H1 (cell line): Measurements from ENCODE around the gene MKNK2. TPM values are rescaled to one million over a fixed set of nuclear protein-coding genes. Genes with fewer than 3 reads are reported as not detected.

Source experiments
- CTCF ChIA-PET: fragments of 300-600 bp; sonication (Branson Sonifier 250); formaldehyde crosslinking; loops from one replicate; lab custom pipeline; 2021; ENCODE audit not compliant: partially characterized antibody; lab: Charles Lee
- POLR2A ChIA-PET: fragments of 300-600 bp; sonication (Branson Sonifier 250); formaldehyde crosslinking; loops from one replicate; lab custom pipeline; 2021; ENCODE audit warnings: inconsistent platforms; ENCODE audit not compliant: partially characterized antibody; lab: Charles Lee
- DNase-seq, 2 experiments: peaks; one replicate each; pipeline versions ENCODE4 v3.0.0 to v3.0.0-alpha.2; 2010 to 2022; ENCODE audit warnings: low spot score in 2 of 2, low read depth in 1 of 2, mixed read lengths in 1 of 2
- FAIRE-seq: peaks from 2 replicates; lab custom pipeline; 2011; peaks lifted over from hg19 to GRCh38; lab: Jason Lieb, UNC
- H2AFZ ChIP-seq: 2 replicates; pipeline ENCODE4 v1.8.1; 2012; ENCODE audit warnings: low read length, inconsistent platforms
- H2AK5ac ChIP-seq: 2 replicates; pipeline ENCODE4 v1.6.1; 2013; ENCODE audit warnings: low read depth, low read length
- H2BK120ac ChIP-seq: replicated peaks from 2 replicates; pipeline ENCODE3; 2013; ENCODE audit warnings: low read depth, low read length, inconsistent platforms
- H2BK12ac ChIP-seq: 2 replicates; pipeline ENCODE4 v1.6.1; 2013; ENCODE audit warnings: low read depth, low read length
- H2BK15ac ChIP-seq: 2 replicates; pipeline ENCODE4 v1.6.1; 2013; ENCODE audit warnings: low read length
- H2BK20ac ChIP-seq: 2 replicates; pipeline ENCODE4 v1.6.1; 2013; ENCODE audit warnings: low read length
- H2BK5ac ChIP-seq: 2 replicates; pipeline ENCODE4 v1.6.1; 2013; ENCODE audit warnings: low read depth, low read length
- H3K14ac ChIP-seq: 2 replicates; pipeline ENCODE4 v1.6.1; 2013; ENCODE audit warnings: inconsistent platforms; ENCODE audit not compliant: insufficient read length
- H3K18ac ChIP-seq: 2 replicates; pipeline ENCODE4 v1.6.1; 2013; ENCODE audit warnings: low read length; ENCODE audit errors: extremely low read depth
- H3K23ac ChIP-seq: 2 replicates; pipeline ENCODE4 v1.6.1; 2013; ENCODE audit warnings: inconsistent platforms; ENCODE audit not compliant: insufficient read length
- H3K23me2 ChIP-seq: 2 replicates; pipeline ENCODE4 v1.6.1; 2013; ENCODE audit warnings: low read depth, low read length
- H3K27ac ChIP-seq: 2 replicates; pipeline ENCODE4 v1.6.1; 2011; ENCODE audit warnings: low read depth, low read length, inconsistent platforms
- H3K27me3 ChIP-seq, 4 experiments: replicated peaks in 1 of 4; 1 replicate in 1 of 4; 2 replicates in 3 of 4; pipeline versions ENCODE4 v1.6.1 to v1.8.1; 2011 to 2013; ENCODE audit warnings: low read length in 3 of 4, mild to moderate bottlenecking in 3 of 4, inconsistent platforms in 2 of 4, mixed read lengths in 2 of 4, moderate library complexity in 1 of 4; ENCODE audit not compliant: control insufficient read depth in 3 of 4, insufficient read depth in 3 of 4; ENCODE audit errors: extremely low read depth in 1 of 4
- H3K36me3 ChIP-seq, 4 experiments: 2 replicates each; pipeline versions ENCODE4 v1.6.1 to v1.8.1; 2011 to 2013; ENCODE audit warnings: mild to moderate bottlenecking in 4 of 4, low read length in 3 of 4, moderate library complexity in 2 of 4, control low read depth in 1 of 4, inconsistent platforms in 1 of 4; ENCODE audit not compliant: insufficient read depth in 4 of 4, control insufficient read depth in 2 of 4
- H3K4ac ChIP-seq: replicated peaks from 2 replicates; pipeline ENCODE3; 2013; ENCODE audit warnings: low read length, low read depth, mixed read lengths, inconsistent platforms; ENCODE audit not compliant: insufficient read length
- H3K4me1 ChIP-seq, 4 experiments: replicated peaks in 1 of 4; 1 replicate in 1 of 4; 2 replicates in 3 of 4; pipeline versions ENCODE4 v1.6.1 to v1.8.1; 2011 to 2013; ENCODE audit warnings: low read length in 3 of 4, inconsistent platforms in 2 of 4, mixed read lengths in 1 of 4; ENCODE audit not compliant: insufficient read depth in 4 of 4, control insufficient read depth in 3 of 4
- H3K4me2 ChIP-seq, 2 experiments: 2 replicates each; pipeline versions ENCODE4 v1.6.1 to v1.8.1; 2011 to 2013; ENCODE audit warnings: low read depth in 2 of 2, low read length in 2 of 2, control low read depth in 1 of 2, inconsistent platforms in 1 of 2, mild to moderate bottlenecking in 1 of 2; ENCODE audit not compliant: insufficient read depth in 1 of 2
- H3K4me3 ChIP-seq, 4 experiments: fragments of 200-600, 300-600 bp in 1 of 4; sonication (generic), shearing (Covaris generic), sonication (Bioruptor Twin) in 1 of 4; 2 replicates each; pipeline versions ENCODE4 v1.5.1 to v1.8.1; 2011 to 2016; ENCODE audit warnings: low read length in 4 of 4, low read depth in 3 of 4, control low read depth in 2 of 4, inconsistent platforms in 2 of 4, mild to moderate bottlenecking in 2 of 4, mixed read lengths in 1 of 4, moderate library complexity in 1 of 4; ENCODE audit not compliant: insufficient read depth in 2 of 4; ENCODE audit errors: extremely low read depth in 1 of 4
- H3K56ac ChIP-seq: replicated peaks from 2 replicates; pipeline ENCODE3; 2013; ENCODE audit warnings: low read depth, mild to moderate bottlenecking, mixed read lengths, low read length, inconsistent platforms; ENCODE audit not compliant: insufficient read length
- H3K79me1 ChIP-seq: 2 replicates; pipeline ENCODE4 v1.6.1; 2013; ENCODE audit warnings: low read depth, low read length, control low read depth
- H3K79me2 ChIP-seq, 2 experiments: 2 replicates each; pipeline versions ENCODE4 v1.6.1 to v1.8.1; 2012 to 2013; ENCODE audit warnings: low read length in 2 of 2, mild to moderate bottlenecking in 2 of 2, inconsistent platforms in 1 of 2; ENCODE audit not compliant: insufficient read depth in 2 of 2, control insufficient read depth in 1 of 2
- H3K9ac ChIP-seq, 4 experiments: replicated peaks in 1 of 4; 1 replicate in 1 of 4; 2 replicates in 3 of 4; pipeline versions ENCODE4 v1.6.1 to v1.8.1; 2011 to 2013; ENCODE audit warnings: low read depth in 3 of 4, low read length in 3 of 4, control low read depth in 2 of 4, mild to moderate bottlenecking in 2 of 4, moderate library complexity in 2 of 4, inconsistent platforms in 1 of 4; ENCODE audit errors: extremely low read depth in 1 of 4
- H3K9me3 ChIP-seq, 2 experiments: 2 replicates each; pipeline versions ENCODE4 v1.6.1 to v1.8.1; 2012 to 2013; ENCODE audit warnings: mild to moderate bottlenecking in 2 of 2, moderate library complexity in 2 of 2, control low read depth in 1 of 2, inconsistent platforms in 1 of 2, low read depth in 1 of 2, low read length in 1 of 2, mixed read lengths in 1 of 2; ENCODE audit not compliant: insufficient read depth in 2 of 2
- H4K20me1 ChIP-seq, 2 experiments: replicated peaks in 1 of 2; 2 replicates each; pipeline versions ENCODE3 to v1.8.1; 2011 to 2013; ENCODE audit warnings: inconsistent platforms in 2 of 2, low read length in 2 of 2, mild to moderate bottlenecking in 1 of 2; ENCODE audit not compliant: insufficient read depth in 2 of 2, control insufficient read depth in 1 of 2
- H4K5ac ChIP-seq: 2 replicates; pipeline ENCODE4 v1.6.1; 2013; ENCODE audit warnings: low read length, low read depth, mixed read lengths, inconsistent platforms; ENCODE audit not compliant: insufficient read length
- H4K8ac ChIP-seq: 2 replicates; pipeline ENCODE4 v1.8.0; 2013; ENCODE audit warnings: mild to moderate bottlenecking, moderate library complexity, low read length, inconsistent platforms; ENCODE audit not compliant: insufficient read depth; ENCODE audit errors: extremely low read depth
- H4K91ac ChIP-seq: replicated peaks from 2 replicates; pipeline ENCODE3; 2013; ENCODE audit warnings: low read length, mixed read lengths, inconsistent platforms; ENCODE audit not compliant: insufficient read length
- BRCA1 ChIP-seq: IDR thresholded peaks from 2 replicates; pipeline ENCODE4 v1.6.1; 2012; ENCODE audit warnings: low read depth, low read length, improper control_type of control experiment
- EGR1 ChIP-seq: IDR thresholded peaks from 2 replicates; pipeline ENCODE4 v1.6.1; 2011; ENCODE audit warnings: low read depth, low read length, borderline replicate concordance
- GTF2F1 ChIP-seq: IDR thresholded peaks from 2 replicates; pipeline ENCODE4 v1.6.1; 2012; ENCODE audit warnings: low read depth, low read length, improper control_type of control experiment, borderline replicate concordance
- HDAC6 ChIP-seq: IDR thresholded peaks from one replicate; pipeline ENCODE4 v1.7.1; 2012; ENCODE audit warnings: low read depth, mild to moderate bottlenecking, inconsistent platforms, low read length, moderate library complexity
- KDM1A ChIP-seq: fragments of 200-600, 300-600 bp; sonication (generic); IDR thresholded peaks from 2 replicates; pipeline ENCODE4 v1.7.1; 2016; ENCODE audit warnings: mild to moderate bottlenecking, low read length, borderline replicate concordance
- PHF8 ChIP-seq: fragments of 200-600 bp; sonication (generic); conservative IDR thresholded peaks from 2 replicates; pipeline ENCODE4 v1.7.1; 2012; ENCODE audit warnings: low read depth, mild to moderate bottlenecking, inconsistent platforms, low read length, moderate library complexity
- POLR2A ChIP-seq, 2 experiments: IDR thresholded peaks; 1 replicate in 1 of 2; 2 replicates in 1 of 2; pipeline ENCODE4 v1.6.1; 2011; ENCODE audit warnings: low read depth in 2 of 2, low read length in 2 of 2, mild to moderate bottlenecking in 2 of 2; ENCODE audit errors: control extremely low read depth in 1 of 2
- POLR2AphosphoS5 ChIP-seq: IDR thresholded peaks from 2 replicates; pipeline ENCODE4 v1.6.1; 2011; ENCODE audit warnings: low read depth, low read length
- RAD21 ChIP-seq, 2 experiments: IDR thresholded peaks in 1 of 2; conservative IDR thresholded peaks in 1 of 2; 2 replicates each; pipeline ENCODE4 v1.6.1; 2011; ENCODE audit warnings: low read depth in 2 of 2, low read length in 2 of 2, improper control_type of control experiment in 1 of 2, inconsistent platforms in 1 of 2, mild to moderate bottlenecking in 1 of 2, moderate library complexity in 1 of 2
- RBBP5 ChIP-seq: IDR thresholded peaks from 2 replicates; pipeline ENCODE4 v1.7.1; 2012; ENCODE audit warnings: low read depth, mild to moderate bottlenecking, inconsistent platforms, low read length, moderate library complexity, borderline replicate concordance
- SIN3A ChIP-seq, 2 experiments: IDR thresholded peaks in 1 of 2; conservative IDR thresholded peaks in 1 of 2; 2 replicates each; pipeline ENCODE4 v1.6.1; 2011 to 2012; ENCODE audit warnings: low read length in 2 of 2, improper control_type of control experiment in 1 of 2, low read depth in 1 of 2, mild to moderate bottlenecking in 1 of 2
- TAF1 ChIP-seq: IDR thresholded peaks from 2 replicates; pipeline ENCODE4 v1.6.1; 2011; ENCODE audit warnings: mild to moderate bottlenecking, low read depth, low read length
- TBP ChIP-seq: IDR thresholded peaks from 2 replicates; pipeline ENCODE4 v1.6.1; 2011; ENCODE audit warnings: low read depth, low read length, improper control_type of control experiment
- WGBS, 2 experiments: shearing (Covaris generic) in 1 of 2; methylation state at CpG; one replicate each; pipeline versions ENCODE4 v1.1.6 to v1.1.7; 2013 to 2015; ENCODE audit warnings: low lambda C conversion rate in 2 of 2, mixed read lengths in 2 of 2, inconsistent platforms in 1 of 2, low coverage in 1 of 2, missing lambda C conversion rate in 1 of 2; ENCODE audit not compliant: insufficient replicate concordance in 2 of 2, insufficient coverage in 1 of 2, insufficient read length in 1 of 2; ENCODE audit errors: extremely low coverage in 1 of 2, missing lambda C conversion rate in 1 of 2; 5-methylcytosine and 5-hydroxymethylcytosine counted together
- polyA plus RNA-seq, 7 experiments: library from polyadenylated mRNA; depleted of rRNA in 3 of 7; stranded (reverse) in 5 of 7; unstranded in 2 of 7; fragments of >200 nt in 5 of 7; fragments of 200-250 nt in 2 of 7; gene quantifications; 1 replicate in 5 of 7; 2 replicates in 1 of 7; 4 replicates in 1 of 7; pipeline versions ENCODE4 v1.2.1 to v1.2.3, GENCODE V29; 2011 to 2013; ENCODE audit warnings: missing spikeins in 2 of 7, mixed read lengths in 2 of 7
- total RNA-seq: library from RNA; stranded (reverse); fragmentation: NEBNext Ultra II Directional; extraction: Animal tissue kit (Norgen Biotek cat#: 25700); gene quantifications from 2 replicates; pipeline ENCODE4 v1.2.1, GENCODE V29; 2021

The MKNK2 gene
- total and polyA plus RNA-seq, 2 of the 8 experiments (the other 6 are each of a cell fraction or from before 2014, with no cell fraction given): 163 to 166 TPM

DNA sequence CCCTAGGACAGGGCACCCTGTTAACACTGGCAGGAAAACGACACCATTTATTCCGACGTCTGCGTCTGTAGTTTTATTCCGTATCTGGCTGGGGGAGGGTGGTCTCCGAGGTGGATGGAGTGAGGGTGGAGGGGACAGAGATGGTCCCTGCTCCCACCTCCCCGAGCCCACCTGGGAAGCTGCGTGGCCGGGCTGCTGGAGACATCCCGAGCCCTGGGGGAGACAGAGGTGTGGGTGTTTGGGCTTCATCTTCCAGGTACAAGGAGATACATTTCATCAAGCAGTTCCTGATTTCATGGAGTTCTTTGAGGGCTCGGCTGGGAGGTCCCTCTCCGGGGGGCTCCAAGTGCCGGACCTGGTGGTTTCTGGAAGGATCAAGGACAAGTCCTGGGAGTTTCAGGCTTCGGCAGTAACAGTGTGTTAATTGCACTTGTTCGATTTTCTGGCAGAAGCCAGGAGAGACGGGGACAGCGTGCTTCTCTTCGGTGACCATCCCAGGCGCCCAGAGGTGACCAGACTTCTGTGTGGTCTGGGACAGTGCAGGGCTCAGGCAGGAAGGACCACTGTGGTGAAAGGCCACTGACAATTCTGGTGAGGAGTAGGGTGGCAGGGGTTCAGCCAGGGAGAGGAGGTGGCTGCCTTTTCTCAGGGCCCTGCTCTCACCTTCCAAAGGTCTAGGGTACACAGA lies 20.1 kb upstream of the MKNK2 start:
- no peak overlapping the region for H4K5ac ChIP-seq
- FAIRE-seq (no peak), DNase-seq (no peak)
- no peak overlapping the region for H3K14ac ChIP-seq
- no peak overlapping the region for H2BK20ac ChIP-seq
- H3K36me3 ChIP-seq: peaks cover 0 to 3% (median 0%) of the 10 kb centered on the region in 4 experiments; a peak in 2 of 8 replicates
- no peak overlapping the region for H4K8ac ChIP-seq
- H3K4me1 ChIP-seq: no peaks in the 10 kb centered on the region; a peak in 1 of 7 replicates
- H3K23ac ChIP-seq: no peak overlapping the region
- H2BK5ac ChIP-seq: no peak overlapping the region
- no peak overlapping the region for H4K91ac ChIP-seq
- ChIA-PET POLR2A (interaction anchor here (1.2 to 1.5 kb wide), 4 partner anchors 20 to 24 kb away, joined by 3 to 6 read pairs (median 5); partner anchors contain the start of gene MKNK2), CTCF (interaction anchor here (0.6 to 3.1 kb wide), 5 partner anchors 13 to 53 kb away, joined by 3 to 17 read pairs (median 3); no protein-coding TSS in a partner anchor)
- no peak overlapping the region for H3K56ac ChIP-seq
- H2BK15ac ChIP-seq: no peak overlapping the region
- H3K23me2 ChIP-seq: no peaks in the 10 kb centered on the region
- H4K20me1 ChIP-seq: no peaks in the 10 kb centered on the region
- no peaks in the 10 kb centered on the region for H3K27me3 ChIP-seq
- H3K4ac ChIP-seq: no peak overlapping the region
- no peak overlapping the region for H2BK12ac ChIP-seq
- no peak overlapping the region for H3K9ac ChIP-seq
- no peak overlapping the region for H3K27ac ChIP-seq
- H3K79me2 ChIP-seq: no peaks in the 10 kb centered on the region
- H3K79me1 ChIP-seq: no peaks in the 10 kb centered on the region
- no peak overlapping the region for H3K4me3 ChIP-seq
- WGBS, 2 experiments: 90% methylated on average over 19 of the region's 19 CpGs; no CpG with 5 or more reads in 1 of the 2 experiments
- no peak overlapping the region for H3K18ac ChIP-seq
- no peak overlapping the region for H3K4me2 ChIP-seq
- no peak overlapping the region for H2AFZ ChIP-seq
- no peaks in the 10 kb centered on the region for H3K9me3 ChIP-seq
- H2AK5ac ChIP-seq: no peak overlapping the region
- H2BK120ac ChIP-seq: no peak overlapping the region
- TF ChIP-seq PHF8: no peak
- no peak for TF ChIP-seq BRCA1
- TF ChIP-seq KDM1A: no peak
- no peak for TF ChIP-seq TBP
- no peak for TF ChIP-seq GTF2F1
- TF ChIP-seq TAF1: no peak
- TF ChIP-seq POLR2AphosphoS5: no peak
- TF ChIP-seq RBBP5: no peak
- no peak for TF ChIP-seq HDAC6
- TF ChIP-seq RAD21 (IDR thresholded peaks at IDR 0.05 in 1 of 2, conservative IDR thresholded peaks at IDR 0.05 in 1 of 2; ENCODE audit: low read depth in 2 of 2, low read length in 2 of 2): no peak
- TF ChIP-seq POLR2A (IDR thresholded peaks at IDR 0.05; ENCODE audit: control extremely low read depth in 1 of 2, low read depth in 2 of 2, low read length in 2 of 2): no peak
- TF ChIP-seq SIN3A (conservative IDR thresholded peaks at IDR 0.05 in 1 of 2, IDR thresholded peaks at IDR 0.05 in 1 of 2; ENCODE audit: low read depth in 1 of 2, low read length in 2 of 2): no peak
- no peak for TF ChIP-seq EGR1
